ENCODE measurements around the gene LIFR. TPM values are rescaled to one million over a fixed set of nuclear protein-coding genes. Genes with fewer than 3 reads are reported as not detected.
A peak's percentile ranks its signal among the peaks of the same experiment; 100 is the strongest.

Gene LIFR
- total RNA-seq, 1 experiment from 2014 or later, result 7.8 TPM

- Histone ChIP-seq H3T11ph (ENCODE audit: low read length) (no peak overlapping the region), H3K9me3 (ENCODE audit: control insufficient read depth, low read depth, low read length) (no peaks in the 10 kb centered on the region), H4K8ac (replicated peaks; ENCODE audit: insufficient read length, low read depth, low read length) (no peak overlapping the region), H4K5ac (ENCODE audit: insufficient read length, low read depth, low read length) (no peak overlapping the region), H4K20me1 (ENCODE audit: control insufficient read depth, insufficient read depth, insufficient read length) (no peaks in the 10 kb centered on the region), H3K14ac (ENCODE audit: insufficient read depth, low read length) (no peak overlapping the region), H2BK20ac (ENCODE audit: low read depth, low read length, poor library complexity, severe bottlenecking) (no peak overlapping the region), H3K4ac (ENCODE audit: low read depth, low read length) (no peak overlapping the region), H3K27me3 (ENCODE audit: insufficient read depth, low read length) (no peaks in the 10 kb centered on the region), H2AK5ac (ENCODE audit: insufficient read length, low read length) (no peak overlapping the region), H3K56ac (ENCODE audit: insufficient read length, low read depth, low read length) (no peak overlapping the region), H3K4me2 (ENCODE audit: insufficient read depth, insufficient read length, low read length) (no peak overlapping the region), H4K91ac (ENCODE audit: insufficient read length, low read depth, low read length) (no peak overlapping the region), H3K27ac (ENCODE audit: insufficient read length, low read depth, low read length) (no peak overlapping the region), H3K23me2 (ENCODE audit: insufficient read length, low read depth, low read length, poor library complexity, severe bottlenecking) (no peaks in the 10 kb centered on the region), H3K79me1 (ENCODE audit: insufficient read depth, low read depth, low read length, poor library complexity, severe bottlenecking) (peaks cover under 1% of the 10 kb centered on the region), H2BK5ac (ENCODE audit: insufficient read length, low read length) (no peak overlapping the region), H3K9ac (ENCODE audit: extremely low read depth, insufficient read length, low read length) (no peak overlapping the region), H2BK12ac (ENCODE audit: insufficient read length, low read depth, low read length) (no peak overlapping the region), H3K23ac (ENCODE audit: insufficient read length, low read depth, low read length) (no peak overlapping the region), H3K79me2 (ENCODE audit: insufficient read depth, low read length) (peaks cover 3% of the 10 kb centered on the region; the same call in 1 of the 2 replicates), H2AFZ (ENCODE audit: low read length) (no peak overlapping the region), H2BK120ac (ENCODE audit: low read depth, low read length, poor library complexity, severe bottlenecking) (no peak overlapping the region), H2BK15ac (ENCODE audit: low read depth, low read length) (no peak overlapping the region), H3K18ac (ENCODE audit: insufficient read length, low read depth, low read length) (no peak overlapping the region), H3K4me1 (ENCODE audit: insufficient read depth, low read length) (peaks cover 7% of the 10 kb centered on the region)
- WGBS (ENCODE audit: extremely low coverage, insufficient read length, low lambda C conversion rate), result no CpG with 5 or more reads among the region's 8 CpGs
- peaks cover 24 to 41% of the 10 kb centered on the region in 2 experiments for H3K4me1 Mint-ChIP-seq
- H3K27ac Mint-ChIP-seq, result peak overlapping the region in 1 of 3 experiments; percentile 68; a peak in 4 of 7 replicates
- no peak for DNase-seq
- peaks cover 0 to 10% (median 7%) of the 10 kb centered on the region in 3 experiments; a peak in 5 of 7 replicates for H3K36me3 Mint-ChIP-seq (ENCODE audit: insufficient read depth in 1 of 3, low read depth in 3 of 3)
- peaks cover 9% of the 10 kb centered on the region in 2 experiments; a peak in 4 of 5 replicates for H3K9me3 Mint-ChIP-seq
- TF ChIP-seq, protein P1, sequence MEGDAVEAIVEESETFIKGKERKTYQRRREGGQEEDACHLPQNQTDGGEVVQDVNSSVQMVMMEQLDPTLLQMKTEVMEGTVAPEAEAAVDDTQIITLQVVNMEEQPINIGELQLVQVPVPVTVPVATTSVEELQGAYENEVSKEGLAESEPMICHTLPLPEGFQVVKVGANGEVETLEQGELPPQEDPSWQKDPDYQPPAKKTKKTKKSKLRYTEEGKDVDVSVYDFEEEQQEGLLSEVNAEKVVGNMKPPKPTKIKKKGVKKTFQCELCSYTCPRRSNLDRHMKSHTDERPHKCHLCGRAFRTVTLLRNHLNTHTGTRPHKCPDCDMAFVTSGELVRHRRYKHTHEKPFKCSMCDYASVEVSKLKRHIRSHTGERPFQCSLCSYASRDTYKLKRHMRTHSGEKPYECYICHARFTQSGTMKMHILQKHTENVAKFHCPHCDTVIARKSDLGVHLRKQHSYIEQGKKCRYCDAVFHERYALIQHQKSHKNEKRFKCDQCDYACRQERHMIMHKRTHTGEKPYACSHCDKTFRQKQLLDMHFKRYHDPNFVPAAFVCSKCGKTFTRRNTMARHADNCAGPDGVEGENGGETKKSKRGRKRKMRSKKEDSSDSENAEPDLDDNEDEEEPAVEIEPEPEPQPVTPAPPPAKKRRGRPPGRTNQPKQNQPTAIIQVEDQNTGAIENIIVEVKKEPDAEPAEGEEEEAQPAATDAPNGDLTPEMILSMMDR (conservative IDR thresholded peaks at IDR 0.05), result no peak
- H3K27me3 Mint-ChIP-seq (ENCODE audit: low read depth), result no peaks in the 10 kb centered on the region
- no peak overlapping the region for H3K4me3 Mint-ChIP-seq
Observed at GRCh38 chr5:38533286-38534155, 22.9 kb downstream of the LIFR start.

Data from H9 (cell line).